Esophagus muscularis mucosa (tissue), 4 donors: Measurements from ENCODE around the gene METAP1D.

ENCODE experiments used
- EP300 ChIP-seq: sonication (generic); formaldehyde crosslinking; IDR thresholded peaks from one replicate; pipeline ENCODE4 v1.6.1; 2017; ENCODE audit warnings: antibody characterized with exemption
- POLR2A ChIP-seq: fragments of 450-650 bp; IDR thresholded peaks from one replicate; pipeline ENCODE4 v1.6.1; 2017; ENCODE audit warnings: antibody characterized with exemption, moderate library complexity, mild to moderate bottlenecking, low read depth
- POLR2AphosphoS5 ChIP-seq, 2 donors: sonication (generic); formaldehyde crosslinking; IDR thresholded peaks; one replicate each; pipeline ENCODE4 v1.6.1; 2017; ENCODE audit warnings: antibody characterized with exemption in 2 of 2
- TF ChIP-seq, protein P1 (sequence below), 3 experiments: fragments of 200-600 bp in 2 of 3; fragments of 450-650 bp in 1 of 3; sonication (generic) in 2 of 3; IDR thresholded peaks; one replicate each; pipeline ENCODE4 v1.5.1; 2017 to 2019; ENCODE audit warnings: antibody characterized with exemption in 3 of 3, mild to moderate bottlenecking in 2 of 3, moderate library complexity in 1 of 3

DNA sequence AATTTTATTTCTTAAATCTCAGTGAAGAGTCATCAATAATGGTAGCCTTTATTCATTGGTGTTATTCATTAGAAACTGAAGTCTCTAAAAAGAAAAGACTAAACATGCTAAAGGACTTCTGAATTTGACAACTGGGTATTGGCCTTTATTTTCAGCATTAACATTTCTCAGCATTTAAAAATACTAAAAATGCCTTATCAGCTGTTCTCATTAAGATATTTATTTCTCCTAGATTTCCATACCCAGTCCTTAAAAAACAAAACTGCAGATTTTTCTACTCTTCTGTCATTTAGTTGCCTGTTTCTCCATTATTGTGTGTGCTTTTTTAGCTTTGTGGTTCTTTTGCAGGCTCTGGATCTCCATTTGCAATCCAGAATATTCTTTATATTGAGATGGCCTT is 31.2 kb upstream of the METAP1D start:
- TF ChIP-seq POLR2AphosphoS5 (IDR thresholded peaks at IDR 0.05) (no peak), POLR2A (no peak), EP300 (no peak)
- TF ChIP-seq, protein P1, sequence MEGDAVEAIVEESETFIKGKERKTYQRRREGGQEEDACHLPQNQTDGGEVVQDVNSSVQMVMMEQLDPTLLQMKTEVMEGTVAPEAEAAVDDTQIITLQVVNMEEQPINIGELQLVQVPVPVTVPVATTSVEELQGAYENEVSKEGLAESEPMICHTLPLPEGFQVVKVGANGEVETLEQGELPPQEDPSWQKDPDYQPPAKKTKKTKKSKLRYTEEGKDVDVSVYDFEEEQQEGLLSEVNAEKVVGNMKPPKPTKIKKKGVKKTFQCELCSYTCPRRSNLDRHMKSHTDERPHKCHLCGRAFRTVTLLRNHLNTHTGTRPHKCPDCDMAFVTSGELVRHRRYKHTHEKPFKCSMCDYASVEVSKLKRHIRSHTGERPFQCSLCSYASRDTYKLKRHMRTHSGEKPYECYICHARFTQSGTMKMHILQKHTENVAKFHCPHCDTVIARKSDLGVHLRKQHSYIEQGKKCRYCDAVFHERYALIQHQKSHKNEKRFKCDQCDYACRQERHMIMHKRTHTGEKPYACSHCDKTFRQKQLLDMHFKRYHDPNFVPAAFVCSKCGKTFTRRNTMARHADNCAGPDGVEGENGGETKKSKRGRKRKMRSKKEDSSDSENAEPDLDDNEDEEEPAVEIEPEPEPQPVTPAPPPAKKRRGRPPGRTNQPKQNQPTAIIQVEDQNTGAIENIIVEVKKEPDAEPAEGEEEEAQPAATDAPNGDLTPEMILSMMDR (IDR thresholded peaks at IDR 0.05), result no peak
